Amygdala (tissue), 56 donors: ENCODE data around the gene FBXO47.
"Not testable (repeated sequence)": the region's sequence is repeated elsewhere in the genome, so short reads cannot be mapped to it uniquely, and the experiment has no call there.

ENCODE experiments used
- DNase-seq, 56 donors: peaks; one replicate each; lab custom pipeline; 2025; lab: John Stamatoyannopoulos, UW

FBXO47 gene

GRCh38 chr17:38982858-38983746 is 15.9 kb upstream of the FBXO47 start:
- peak in 13 of 56 donors; percentile 0 to 54 (median 8) for DNase-seq

GRCh38 chr17:38981636-38982035 is 14.4 kb upstream of the FBXO47 start:
- no peak for DNase-seq

GRCh38 chr17:38980490-38981217 is 13.5 kb upstream of the FBXO47 start:
- no peak for DNase-seq

- DNase-seq: no peak
These were observed 11.0 kb upstream of the FBXO47 start for GRCh38 chr17:38978180-38978579.

GRCh38 chr17:38976187-38976551 is 9.0 kb upstream of the FBXO47 start:
- not testable (repeated sequence) for DNase-seq

- DNase-seq: no peak
These were observed 3.6 kb upstream of the FBXO47 start for GRCh38 chr17:38970804-38971203.

- DNase-seq: no peak
These were observed 2.9 kb upstream of the FBXO47 start for GRCh38 chr17:38970128-38970527.

- peak in 1 of 56 donors; percentile 8 for DNase-seq
These were observed 2.1 kb upstream of the FBXO47 start for GRCh38 chr17:38969281-38969680.

GRCh38 chr17:38961413-38961812 is 5.8 kb downstream of the FBXO47 start:
- DNase-seq: no peak

- DNase-seq: no peak
These were observed 6.8 kb downstream of the FBXO47 start for GRCh38 chr17:38960402-38960801.

GRCh38 chr17:38959508-38959907 is 7.7 kb downstream of the FBXO47 start:
- no peak for DNase-seq

- no peak for DNase-seq
These were observed 8.4 kb downstream of the FBXO47 start for GRCh38 chr17:38958756-38959155.

- DNase-seq: no peak
These were observed 8.9 kb downstream of the FBXO47 start for GRCh38 chr17:38958326-38958725.

GRCh38 chr17:38953800-38954199 is 13.4 kb downstream of the FBXO47 start:
- DNase-seq: not testable (repeated sequence)

- no peak for DNase-seq
These were observed 20.0 kb downstream of the FBXO47 start for GRCh38 chr17:38947189-38947588.

GRCh38 chr17:38943607-38944006 is 23.6 kb downstream of the FBXO47 start:
- no peak for DNase-seq

GRCh38 chr17:38942696-38943334 is 24.4 kb downstream of the FBXO47 start:
- no peak for DNase-seq

- DNase-seq: no peak
These were observed 26.8 kb downstream of the FBXO47 start for GRCh38 chr17:38940404-38940803.

GRCh38 chr17:38939987-38940386 is 27.2 kb downstream of the FBXO47 start:
- DNase-seq: no peak

- DNase-seq: not testable (repeated sequence)
These were observed 33.2 kb downstream of the FBXO47 start for GRCh38 chr17:38933962-38934361.

GRCh38 chr17:38930782-38931181 is 36.4 kb downstream of the FBXO47 start:
- DNase-seq: not testable (repeated sequence)
